Measurements from ENCODE around the gene LGI4. TPM values are rescaled to one million over a fixed set of nuclear protein-coding genes. Genes with fewer than 3 reads are reported as not detected.

The LGI4 gene
- total and polyA plus RNA-seq, 2 experiments from 2014 or later, result 3.4 to 4.3 TPM

GRCh38 chr19:35100588-35101533 is 34.0 kb downstream of the LGI4 start (continued):
- TF ChIP-seq EZH2phosphoT487 (IDR thresholded peaks at IDR 0.05; ENCODE audit: unreplicated experiment) (no peak), JUNB (IDR thresholded peaks at IDR 0.05; ENCODE audit: unreplicated experiment) (no peak), STAT1 (IDR thresholded peaks at IDR 0.05; ENCODE audit: unreplicated experiment) (no peak), ZNF114 (CRISPR knock-in tag; IDR thresholded peaks at IDR 0.05) (no peak), CREB1 (CRISPR knock-in tag; IDR thresholded peaks at IDR 0.05; ENCODE audit: low read depth) (no peak)

DNA sequence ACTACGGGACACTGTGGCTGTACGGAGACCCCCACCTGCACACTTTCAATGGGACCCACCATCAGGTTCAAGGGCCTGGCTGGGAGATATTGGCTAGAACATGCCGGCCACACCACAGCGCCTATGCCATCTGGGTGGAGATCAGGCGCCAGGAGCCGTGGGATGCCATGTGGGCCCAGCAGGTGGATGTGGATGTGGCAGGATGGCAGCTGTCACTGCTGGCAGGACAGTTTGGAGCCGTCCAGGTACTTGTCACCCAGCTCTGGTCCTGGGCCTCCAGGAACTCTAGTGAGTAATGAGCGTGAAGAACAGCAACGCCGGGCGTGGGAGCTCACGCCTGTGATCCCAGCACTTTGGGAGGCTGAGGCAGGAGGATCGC is 35.0 kb downstream of the LGI4 start:
- Mint-ChIP-seq H3K27me3 (ENCODE audit: insufficient read depth, low read depth, poor library complexity) (peaks cover 12% of the 10 kb centered on the region), H3K27ac (no peak overlapping the region), H3K4me1 (peaks cover 4% of the 10 kb centered on the region), H3K36me3 (ENCODE audit: low read depth) (no peaks in the 10 kb centered on the region), H3K9me3 (no peaks in the 10 kb centered on the region; the same call in 2 of the 3 replicates), H3K4me3 (no peak overlapping the region)
- no peaks in the 10 kb centered on the region for H3K9me2 ChIP-seq (ENCODE audit: insufficient read depth)
- H3K36me3 ChIP-seq (ENCODE audit: insufficient read depth), result no peaks in the 10 kb centered on the region
- H4K20me1 ChIP-seq (replicated peaks; ENCODE audit: insufficient read depth), result no peaks in the 10 kb centered on the region
- 0 out of 2 replicates have a peak, but pooled peaks cover 3% of the 10 kb centered on the region for H3F3A ChIP-seq (replicated peaks; ENCODE audit: low read depth)
- H3K4me3 ChIP-seq, result no peak overlapping the region
- no peaks in the 10 kb centered on the region for H3K27me3 ChIP-seq (ENCODE audit: insufficient read depth)
- H3K27ac ChIP-seq (ENCODE audit: low read depth), result no peak overlapping the region
- ATAC-seq, result no peak
- H2AFZ ChIP-seq, result no peak overlapping the region
- H3K4me2 ChIP-seq, result no peak overlapping the region
- no peaks in the 10 kb centered on the region; the same call in 1 of the 2 replicates for H3K4me1 ChIP-seq (ENCODE audit: insufficient read depth)
- H3K79me2 ChIP-seq (replicated peaks; ENCODE audit: insufficient read depth), result no peaks in the 10 kb centered on the region
- DNase-seq (ENCODE audit: low spot score), result no peak
- TF ChIP-seq POLR2AphosphoS5 (IDR thresholded peaks at IDR 0.05; ENCODE audit: low read depth) (no peak), CREB1 (CRISPR knock-in tag; IDR thresholded peaks at IDR 0.05; ENCODE audit: low read depth) (no peak), ZNF462 (CRISPR knock-in tag; IDR thresholded peaks at IDR 0.05) (no peak), STAT1 (IDR thresholded peaks at IDR 0.05; ENCODE audit: unreplicated experiment) (no peak), EZH2phosphoT487 (IDR thresholded peaks at IDR 0.05; ENCODE audit: unreplicated experiment) (no peak), REST (IDR thresholded peaks at IDR 0.05; ENCODE audit: unreplicated experiment) (no peak), EZH2 (IDR thresholded peaks at IDR 0.05; ENCODE audit: low read depth, unreplicated experiment) (no peak), JUNB (IDR thresholded peaks at IDR 0.05; ENCODE audit: unreplicated experiment) (no peak), NANOG (IDR thresholded peaks at IDR 0.05; ENCODE audit: borderline replicate concordance) (no peak), ZNF331 (CRISPR knock-in tag; IDR thresholded peaks at IDR 0.05; ENCODE audit: low read depth) (no peak)
- TF ChIP-seq, protein P1, sequence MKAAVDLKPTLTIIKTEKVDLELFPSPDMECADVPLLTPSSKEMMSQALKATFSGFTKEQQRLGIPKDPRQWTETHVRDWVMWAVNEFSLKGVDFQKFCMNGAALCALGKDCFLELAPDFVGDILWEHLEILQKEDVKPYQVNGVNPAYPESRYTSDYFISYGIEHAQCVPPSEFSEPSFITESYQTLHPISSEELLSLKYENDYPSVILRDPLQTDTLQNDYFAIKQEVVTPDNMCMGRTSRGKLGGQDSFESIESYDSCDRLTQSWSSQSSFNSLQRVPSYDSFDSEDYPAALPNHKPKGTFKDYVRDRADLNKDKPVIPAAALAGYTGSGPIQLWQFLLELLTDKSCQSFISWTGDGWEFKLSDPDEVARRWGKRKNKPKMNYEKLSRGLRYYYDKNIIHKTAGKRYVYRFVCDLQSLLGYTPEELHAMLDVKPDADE (IDR thresholded peaks at IDR 0.05), result no peak

Data from GM23338 (cell line).